Measurements from ENCODE around the gene SLC38A10. TPM values are rescaled to one million over a fixed set of nuclear protein-coding genes. Genes with fewer than 3 reads are reported as not detected.

The SLC38A10 gene
- total RNA-seq (2014; rRNA removed; shearing (Covaris generic)) = 52.0 and 55.3 TPM in 2 replicates

GRCh38 chr17:81295031-81295675 lies at the start of gene SLC38A10:
TSS of gene SLC38A10 (minus strand) at chr17:81295307. CDS start at chr17:81294921, 386 bp downstream.

GRCh38 chr17:81238815-81239713 lies 56.0 kb downstream of the SLC38A10 start, which contains the start of the genes NDUFAF8 and TEPSIN:
TSS of gene NDUFAF8 (plus strand) at chr17:81239318. CDS start at chr17:81239364, 46 bp downstream.
TSS of gene TEPSIN (minus strand) at chr17:81239055. CDS start at chr17:81239033, 22 bp downstream.

GRCh38 chr17:81222906-81223761 lies 72.0 kb downstream of the SLC38A10 start, which contains the start of gene CEP131:
TSS of gene CEP131 (minus strand) at chr17:81222965. CDS start at chr17:81220056, 2,909 bp downstream.

Other genes with a start within 250 kb of the SLC38A10 start
- not detected in 2 replicates for gene PVALEF, start 129.8 kb downstream of the SLC38A10 start, total RNA-seq (2014; rRNA removed; shearing (Covaris generic))
- gene AATK, start 129.1 kb downstream of the SLC38A10 start, total RNA-seq (2014; rRNA removed; shearing (Covaris generic)) = 2.7 and 3.4 TPM in 2 replicates
- 28.3 and 31.3 TPM in 2 replicates for gene CEP131, start 72.3 kb downstream of the SLC38A10 start, total RNA-seq (2014; rRNA removed; shearing (Covaris generic))
- 19.3 and 21.2 TPM in 2 replicates for gene TEPSIN, start 56.3 kb downstream of the SLC38A10 start, total RNA-seq (2014; rRNA removed; shearing (Covaris generic))
- 147 and 153 TPM in 2 replicates for gene NDUFAF8, start 56.0 kb downstream of the SLC38A10 start, total RNA-seq (2014; rRNA removed; shearing (Covaris generic))
- 8.6 and 10.4 TPM in 2 replicates for gene BAHCC1, start 100.2 kb upstream of the SLC38A10 start, total RNA-seq (2014; rRNA removed; shearing (Covaris generic))
- gene ACTG1, start 217.5 kb upstream of the SLC38A10 start, total RNA-seq (2014; rRNA removed; shearing (Covaris generic)) = 2,933 and 5,081 TPM in 2 replicates
- gene FSCN2, start 233.1 kb upstream of the SLC38A10 start, total RNA-seq (2014; rRNA removed; shearing (Covaris generic)) = 0.08 and 0.50 TPM in 2 replicates

Measured in A375 (cell line).